ENCODE measurements around the gene NR6A1.

Gene NR6A1

GRCh38 chr9:124803911-124804310 lies 32.8 kb upstream of the NR6A1 start:
- TF ChIP-seq CTCF (IDR thresholded peaks at IDR 0.05) = no peak
- no peak for DNase-seq (ENCODE audit: low spot score)

GRCh38 chr9:124802426-124802825 lies 31.3 kb upstream of the NR6A1 start:
- no peak overlapping the region for H3K4me3 ChIP-seq
- no peak for TF ChIP-seq CTCF (IDR thresholded peaks at IDR 0.05)
- peak; percentile 71 for DNase-seq (ENCODE audit: low spot score)
- H3K27ac ChIP-seq = peak overlapping the region in 1 of 2 donors; percentile 19

More at GRCh38 chr9:124803911-124804310, 32.8 kb upstream of the NR6A1 start:
- Histone ChIP-seq H3K4me3 (no peak overlapping the region), H3K27ac (no peak overlapping the region)

GRCh38 chr9:124801356-124801755 lies 30.2 kb upstream of the NR6A1 start:
- no peak for DNase-seq (ENCODE audit: low spot score)
- H3K4me3 ChIP-seq = no peak overlapping the region
- peak overlapping the region in 1 of 2 donors; percentile 45 for H3K27ac ChIP-seq
- no peak for TF ChIP-seq CTCF (IDR thresholded peaks at IDR 0.05)

GRCh38 chr9:124800306-124801259 lies 29.5 kb upstream of the NR6A1 start:
- no peak for DNase-seq (ENCODE audit: low spot score)
- H3K27ac ChIP-seq = peak overlapping the region in 1 of 2 donors; percentile 45
- TF ChIP-seq CTCF (IDR thresholded peaks at IDR 0.05) = no peak
- peak overlapping the region; percentile 9 for H3K4me3 ChIP-seq

GRCh38 chr9:124799274-124800006 lies 28.3 kb upstream of the NR6A1 start:
- DNase-seq (ENCODE audit: low spot score) = no peak
- no peak for TF ChIP-seq CTCF (IDR thresholded peaks at IDR 0.05)
- Histone ChIP-seq H3K27ac (no peak overlapping the region), H3K4me3 (no peak overlapping the region)

GRCh38 chr9:124797343-124798103 lies 26.4 kb upstream of the NR6A1 start:
- TF ChIP-seq CTCF (IDR thresholded peaks at IDR 0.05) = no peak
- Histone ChIP-seq H3K4me3 (no peak overlapping the region), H3K27ac (peak overlapping the region in 1 of 2 donors; percentile 63)
- DNase-seq (ENCODE audit: low spot score) = no peak

All from coronary artery (tissue), 2 donors.